ENCODE data around the gene DTHD1. TPM values are rescaled to one million over a fixed set of nuclear protein-coding genes. Genes with fewer than 3 reads are reported as not detected.

DTHD1 gene
- total RNA-seq, 3 donors from 2014 or later (not counting 1 experiment from before 2014, with no cell fraction given), result 67.0 to 95.4 (median 81.5) TPM

DNA sequence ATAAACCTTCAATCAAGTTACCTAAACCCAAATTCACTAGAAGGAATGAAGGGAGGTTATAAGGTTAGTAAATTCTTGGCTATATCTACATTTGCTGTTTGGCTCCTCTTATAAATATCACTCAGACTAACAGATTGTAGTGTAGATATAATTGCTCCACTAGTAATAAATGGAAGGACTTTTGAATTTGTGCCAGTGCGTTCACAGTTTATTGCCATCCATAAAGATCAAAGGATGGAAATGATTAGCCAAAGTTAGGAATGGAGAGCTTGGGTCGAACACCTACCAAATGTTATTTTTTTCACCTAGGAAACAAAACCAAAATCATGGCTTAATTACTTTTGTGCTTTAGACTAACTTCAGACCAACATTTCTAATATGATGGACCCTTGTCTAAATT, 9.2 kb downstream of the DTHD1 start:
- peak overlapping the region; percentile 71 for H3K4me3 Mint-ChIP-seq
- 100% methylated on average over 1 of the region's 2 CpGs for WGBS (ENCODE audit: insufficient coverage)
- H3K4me3 ChIP-seq (ENCODE audit: low read length), result no peak overlapping the region
- H3K27ac Mint-ChIP-seq, result peak overlapping the region; percentile 77 to 98
- H3K27ac ChIP-seq (ENCODE audit: low read length), result no peak overlapping the region
- H3K9me3 ChIP-seq (ENCODE audit: control insufficient read depth, insufficient read depth, low read length), result no peaks in the 10 kb centered on the region
- ATAC-seq, result no peak
- no peaks in the 10 kb centered on the region for H3K9me3 Mint-ChIP-seq
- H3K4me1 Mint-ChIP-seq, result peaks cover 63 to 70% of the 10 kb centered on the region in 2 donors
- no peaks in the 10 kb centered on the region for H3K27me3 ChIP-seq (ENCODE audit: control insufficient read depth, insufficient read depth, low read length)
- no peaks in the 10 kb centered on the region for H3K27me3 Mint-ChIP-seq (ENCODE audit: low read depth in 2 of 2)
- H3K36me3 Mint-ChIP-seq, result peaks cover 6% of the 10 kb centered on the region
- intact Hi-C loops (cut with micrococcal nuclease), result no loop called here
- H3K36me3 ChIP-seq (ENCODE audit: control insufficient read depth, insufficient read depth, low read length), result peaks cover 3% of the 10 kb centered on the region
- peaks cover 5% of the 10 kb centered on the region for H3K4me1 ChIP-seq (ENCODE audit: control insufficient read depth, insufficient read depth, low read length)
- TF ChIP-seq, protein P1, sequence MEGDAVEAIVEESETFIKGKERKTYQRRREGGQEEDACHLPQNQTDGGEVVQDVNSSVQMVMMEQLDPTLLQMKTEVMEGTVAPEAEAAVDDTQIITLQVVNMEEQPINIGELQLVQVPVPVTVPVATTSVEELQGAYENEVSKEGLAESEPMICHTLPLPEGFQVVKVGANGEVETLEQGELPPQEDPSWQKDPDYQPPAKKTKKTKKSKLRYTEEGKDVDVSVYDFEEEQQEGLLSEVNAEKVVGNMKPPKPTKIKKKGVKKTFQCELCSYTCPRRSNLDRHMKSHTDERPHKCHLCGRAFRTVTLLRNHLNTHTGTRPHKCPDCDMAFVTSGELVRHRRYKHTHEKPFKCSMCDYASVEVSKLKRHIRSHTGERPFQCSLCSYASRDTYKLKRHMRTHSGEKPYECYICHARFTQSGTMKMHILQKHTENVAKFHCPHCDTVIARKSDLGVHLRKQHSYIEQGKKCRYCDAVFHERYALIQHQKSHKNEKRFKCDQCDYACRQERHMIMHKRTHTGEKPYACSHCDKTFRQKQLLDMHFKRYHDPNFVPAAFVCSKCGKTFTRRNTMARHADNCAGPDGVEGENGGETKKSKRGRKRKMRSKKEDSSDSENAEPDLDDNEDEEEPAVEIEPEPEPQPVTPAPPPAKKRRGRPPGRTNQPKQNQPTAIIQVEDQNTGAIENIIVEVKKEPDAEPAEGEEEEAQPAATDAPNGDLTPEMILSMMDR (IDR thresholded peaks at IDR 0.05), result no peak
- DNase-seq, result no peak

DNA sequence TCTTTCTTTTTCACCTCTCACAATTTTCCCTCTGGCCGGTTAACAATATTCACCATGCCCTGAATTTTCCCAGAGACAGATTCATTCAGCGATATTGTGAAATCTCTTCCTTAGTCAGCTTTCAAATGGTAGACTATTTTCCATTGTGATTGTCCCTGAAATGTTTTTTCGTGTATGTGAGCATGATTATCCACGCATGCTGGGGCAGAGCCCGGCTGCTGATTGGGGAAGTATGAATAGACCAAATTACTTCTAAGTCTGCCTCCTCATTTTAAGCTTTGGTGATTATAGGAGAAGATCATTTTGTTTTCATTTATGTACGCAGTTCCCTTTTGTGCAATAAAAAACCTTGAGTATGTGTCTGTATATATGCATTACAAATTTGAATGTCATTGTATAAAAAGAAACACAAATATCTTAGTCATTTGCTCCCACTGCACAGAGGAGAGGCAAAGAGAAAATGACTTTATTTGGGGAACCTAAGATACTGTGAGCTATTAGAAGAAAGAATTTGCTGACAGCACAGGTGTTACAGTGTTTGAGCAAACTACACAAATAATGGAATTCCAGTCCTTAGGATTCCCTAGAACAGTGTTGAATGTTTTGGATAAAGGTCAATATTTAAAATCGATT, 11.3 kb downstream of the DTHD1 start:
- DNase-seq, result no peak
- Histone ChIP-seq H3K9me3 (ENCODE audit: control insufficient read depth, insufficient read depth, low read length) (no peaks in the 10 kb centered on the region), H3K27me3 (ENCODE audit: control insufficient read depth, insufficient read depth, low read length) (no peaks in the 10 kb centered on the region), H3K4me1 (ENCODE audit: control insufficient read depth, insufficient read depth, low read length) (peaks cover 5% of the 10 kb centered on the region), H3K36me3 (ENCODE audit: control insufficient read depth, insufficient read depth, low read length) (peaks cover 5% of the 10 kb centered on the region), H3K27ac (ENCODE audit: low read length) (no peak overlapping the region), H3K4me3 (ENCODE audit: low read length) (no peak overlapping the region)
- Mint-ChIP-seq H3K36me3 (peaks cover 6% of the 10 kb centered on the region), H3K9me3 (no peaks in the 10 kb centered on the region), H3K27ac (peak overlapping the region in 1 of 2 donors; percentile 67), H3K4me3 (no peak overlapping the region), H3K27me3 (ENCODE audit: low read depth in 2 of 2) (no peaks in the 10 kb centered on the region), H3K4me1 (peaks cover 51 to 58% of the 10 kb centered on the region in 2 donors)
- TF ChIP-seq, protein P1 (IDR thresholded peaks at IDR 0.05), result no peak
- WGBS (ENCODE audit: insufficient coverage), result 78% methylated on average over 5 of the region's 7 CpGs
- ATAC-seq, result no peak
- intact Hi-C loops (cut with micrococcal nuclease), result no loop called here

DNA sequence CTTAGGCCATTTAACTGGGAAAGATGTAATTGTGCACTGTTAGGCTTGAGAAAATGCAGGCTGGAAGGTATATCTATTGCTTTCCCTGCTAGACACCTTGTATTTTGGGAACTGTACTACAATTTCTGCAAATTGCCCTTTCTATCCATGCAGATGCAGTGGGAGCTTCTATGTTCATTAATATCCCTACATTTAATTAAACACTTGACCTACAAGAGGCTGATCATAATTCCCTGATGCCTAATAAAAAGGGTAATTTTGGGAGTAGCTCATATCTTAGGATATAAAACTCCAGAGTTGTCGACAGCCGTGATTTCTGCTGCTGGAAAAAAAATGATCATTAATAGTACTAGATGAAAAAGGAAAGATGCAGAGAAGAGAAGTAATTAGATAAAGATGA, 19.7 kb downstream of the DTHD1 start:
- H3K27ac ChIP-seq (ENCODE audit: low read length), result no peak overlapping the region
- H3K9me3 ChIP-seq (ENCODE audit: control insufficient read depth, insufficient read depth, low read length), result no peaks in the 10 kb centered on the region
- TF ChIP-seq, protein P1 (IDR thresholded peaks at IDR 0.05), result no peak
- no peak overlapping the region for H3K4me3 Mint-ChIP-seq
- peaks cover 20% of the 10 kb centered on the region for H3K36me3 Mint-ChIP-seq
- no peaks in the 10 kb centered on the region for H3K27me3 ChIP-seq (ENCODE audit: control insufficient read depth, insufficient read depth, low read length)
- 100% methylated on average over 2 of the region's 2 CpGs for WGBS (ENCODE audit: insufficient coverage)
- H3K27ac Mint-ChIP-seq, result no peak overlapping the region
- peaks cover under 1% of the 10 kb centered on the region for H3K36me3 ChIP-seq (ENCODE audit: control insufficient read depth, insufficient read depth, low read length)
- DNase-seq (no peak), ATAC-seq (no peak)
- H3K9me3 Mint-ChIP-seq, result no peaks in the 10 kb centered on the region
- H3K4me1 ChIP-seq (ENCODE audit: control insufficient read depth, insufficient read depth, low read length), result peaks cover 7% of the 10 kb centered on the region
- intact Hi-C loops (cut with micrococcal nuclease), result no loop called here
- no peaks in the 10 kb centered on the region for H3K27me3 Mint-ChIP-seq (ENCODE audit: low read depth in 2 of 2)
- H3K4me3 ChIP-seq (ENCODE audit: low read length), result no peak overlapping the region
- H3K4me1 Mint-ChIP-seq, result peaks cover 37 to 51% of the 10 kb centered on the region in 2 donors
